Skeletal muscle tissue (tissue), 4 donors: ENCODE results near the gene ZNFX1. TPM values are rescaled to one million over a fixed set of nuclear protein-coding genes. Genes with fewer than 3 reads are reported as not detected.

Experiments used
- H3K27ac ChIP-seq: one replicate; pipeline ENCODE4 v1.7.0; 2013; ENCODE audit warnings: mild to moderate bottlenecking, low read depth, low read length, inconsistent platforms
- H3K27me3 ChIP-seq, 3 donors: one replicate each; pipeline ENCODE4 v1.7.0; 2013; ENCODE audit warnings: low read length in 3 of 3; ENCODE audit not compliant: control insufficient read depth in 3 of 3, insufficient read depth in 3 of 3
- H3K36me3 ChIP-seq, 3 donors: one replicate each; pipeline ENCODE4 v1.7.0; 2013; ENCODE audit warnings: low read length in 3 of 3; ENCODE audit not compliant: control insufficient read depth in 3 of 3, insufficient read depth in 3 of 3
- H3K4me1 ChIP-seq, 3 donors: one replicate each; pipeline ENCODE4 v1.7.0; 2013; ENCODE audit warnings: low read length in 3 of 3, mild to moderate bottlenecking in 3 of 3; ENCODE audit not compliant: control insufficient read depth in 3 of 3, insufficient read depth in 3 of 3
- H3K4me3 ChIP-seq, 3 donors: one replicate each; pipeline ENCODE4 v1.7.0; 2013; ENCODE audit warnings: low read length in 3 of 3
- H3K9ac ChIP-seq, 3 donors: one replicate each; pipeline ENCODE4 v1.7.0; 2013; ENCODE audit warnings: low read length in 3 of 3, mild to moderate bottlenecking in 3 of 3, moderate library complexity in 2 of 3, low read depth in 1 of 3
- H3K9me3 ChIP-seq, 3 donors: one replicate each; pipeline ENCODE4 v1.7.0; 2013; ENCODE audit warnings: low read length in 3 of 3; ENCODE audit not compliant: control insufficient read depth in 3 of 3
- total RNA-seq: library from RNA; depleted of rRNA; stranded (reverse); fragments of >200 nt; gene quantifications from one replicate; pipeline ENCODE4 v1.2.3, GENCODE V29; 2014
- donor health status: Osteomylitis.

ZNFX1 gene
- total RNA-seq, 1 donor from 2014 or later = 13.6 TPM

DNA sequence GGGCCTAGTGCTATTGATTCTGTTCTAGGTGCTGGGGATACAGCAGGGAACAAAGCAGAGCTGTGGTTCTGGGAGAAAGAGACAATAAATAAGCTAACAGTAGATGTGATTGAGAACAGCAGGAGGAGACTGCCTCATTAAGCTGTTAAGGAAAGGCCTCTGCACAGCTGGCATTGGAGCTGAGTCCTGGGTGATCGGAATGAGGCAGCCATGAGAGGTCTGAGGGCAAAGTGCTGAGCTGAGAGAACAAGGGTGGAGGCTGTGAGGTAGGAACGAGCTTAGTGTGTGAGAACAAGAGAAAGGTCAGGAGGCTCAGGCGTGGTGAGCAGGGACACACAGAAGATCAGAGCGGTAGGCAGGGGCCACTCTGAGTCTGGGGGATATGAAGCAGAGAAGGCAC is 40.3 kb downstream of the ZNFX1 start:
- Histone ChIP-seq H3K27me3 (no peaks in the 10 kb centered on the region), H3K9me3 (no peaks in the 10 kb centered on the region), H3K9ac (no peak overlapping the region), H3K27ac (no peak overlapping the region), H3K4me3 (no peak overlapping the region), H3K36me3 (peaks cover 67 to 78% (median 71%) of the 10 kb centered on the region in 3 donors), H3K4me1 (no peaks in the 10 kb centered on the region)

DNA sequence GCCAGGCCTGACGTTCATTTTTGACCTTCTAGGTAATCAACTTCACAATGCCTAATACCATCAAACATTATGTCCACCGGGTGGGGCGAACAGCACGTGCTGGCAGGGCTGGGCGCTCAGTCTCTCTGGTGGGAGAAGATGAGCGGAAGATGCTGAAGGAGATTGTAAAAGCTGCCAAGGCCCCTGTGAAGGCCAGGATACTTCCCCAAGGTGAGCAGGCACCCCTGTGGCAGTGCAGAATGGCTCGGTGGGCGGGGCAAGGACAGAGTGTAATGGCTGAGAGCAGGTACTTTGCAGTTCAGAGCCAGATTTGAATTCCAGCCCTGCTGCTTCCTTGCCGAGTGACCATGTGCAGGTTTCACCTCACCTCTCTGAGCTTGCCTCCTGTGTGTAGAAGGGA is 41.6 kb downstream of the ZNFX1 start:
- H3K9me3 ChIP-seq = no peaks in the 10 kb centered on the region
- no peak overlapping the region for H3K9ac ChIP-seq
- H3K27me3 ChIP-seq = no peaks in the 10 kb centered on the region
- no peak overlapping the region for H3K4me3 ChIP-seq
- H3K4me1 ChIP-seq = no peaks in the 10 kb centered on the region
- H3K27ac ChIP-seq = no peak overlapping the region
- peaks cover 65 to 75% (median 67%) of the 10 kb centered on the region in 3 donors for H3K36me3 ChIP-seq

DNA sequence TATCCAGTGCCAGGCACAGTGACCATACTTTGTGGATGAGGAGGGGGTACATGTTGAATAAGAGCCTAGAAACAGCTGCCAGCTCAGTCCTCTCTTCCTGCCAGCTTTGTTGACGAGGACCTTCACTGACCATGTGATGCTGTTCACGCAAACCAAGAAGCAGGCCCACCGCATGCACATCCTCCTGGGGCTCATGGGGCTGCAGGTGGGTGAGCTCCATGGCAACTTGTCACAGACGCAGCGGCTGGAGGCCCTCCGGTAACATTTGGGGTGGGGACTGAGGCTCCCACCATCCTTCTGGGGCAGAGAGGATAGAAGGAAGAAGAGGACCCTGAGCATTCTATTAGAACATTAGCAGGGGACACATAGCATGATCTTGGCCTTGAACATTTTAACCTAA is 43.0 kb downstream of the ZNFX1 start:
- no peaks in the 10 kb centered on the region for H3K9me3 ChIP-seq
- peaks cover 73 to 81% (median 78%) of the 10 kb centered on the region in 3 donors for H3K36me3 ChIP-seq
- no peaks in the 10 kb centered on the region for H3K27me3 ChIP-seq
- H3K9ac ChIP-seq = no peak overlapping the region
- H3K27ac ChIP-seq = no peak overlapping the region
- no peak overlapping the region for H3K4me3 ChIP-seq
- H3K4me1 ChIP-seq = no peaks in the 10 kb centered on the region

DNA sequence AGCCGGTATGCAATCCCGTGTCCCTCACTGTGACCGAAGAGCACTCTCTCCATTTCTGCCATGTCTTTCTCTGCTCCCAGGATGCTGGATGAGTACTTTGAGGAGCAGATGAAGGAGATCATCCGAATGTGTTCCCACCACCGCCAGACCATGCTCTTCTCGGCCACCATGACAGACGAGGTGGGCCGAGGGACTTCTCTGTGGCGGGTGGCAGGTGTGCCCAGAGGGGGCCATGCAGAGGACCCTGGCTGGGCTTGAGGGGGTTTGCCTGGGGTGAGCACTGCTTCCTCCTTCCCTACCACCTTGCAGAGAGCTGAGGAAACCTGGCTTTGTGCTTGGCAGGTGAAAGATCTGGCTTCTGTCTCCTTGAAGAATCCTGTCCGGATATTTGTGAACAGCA is 44.6 kb downstream of the ZNFX1 start:
- no peak overlapping the region for H3K4me3 ChIP-seq
- H3K27ac ChIP-seq = no peak overlapping the region
- H3K9me3 ChIP-seq = no peaks in the 10 kb centered on the region
- H3K27me3 ChIP-seq = no peaks in the 10 kb centered on the region
- H3K36me3 ChIP-seq = peaks cover 69 to 76% (median 74%) of the 10 kb centered on the region in 3 donors
- H3K9ac ChIP-seq = no peak overlapping the region
- no peaks in the 10 kb centered on the region for H3K4me1 ChIP-seq

DNA sequence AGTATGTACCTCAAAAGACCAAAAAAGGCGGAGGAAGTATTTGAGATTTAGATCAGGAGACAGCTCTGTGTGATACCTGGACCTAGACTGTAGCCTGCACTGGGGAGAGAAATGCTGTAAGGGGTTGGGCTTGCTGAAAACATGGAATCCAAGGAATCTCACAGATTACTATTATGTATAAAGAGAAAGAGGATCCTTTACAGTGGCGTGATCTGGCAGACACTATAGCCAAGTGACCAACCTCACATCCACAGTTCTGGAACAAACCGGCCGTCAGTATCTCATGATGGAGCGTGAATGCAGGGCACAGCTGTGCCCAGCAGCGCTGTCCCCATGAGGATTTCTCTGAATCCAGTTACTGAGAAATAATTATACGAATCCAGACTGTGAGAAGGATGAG is 46.4 kb downstream of the ZNFX1 start:
- H3K4me3 ChIP-seq = no peak overlapping the region
- no peak overlapping the region for H3K9ac ChIP-seq
- H3K27ac ChIP-seq = no peak overlapping the region
- H3K36me3 ChIP-seq = peaks cover 66 to 70% (median 67%) of the 10 kb centered on the region in 3 donors
- no peaks in the 10 kb centered on the region for H3K27me3 ChIP-seq
- H3K9me3 ChIP-seq = no peaks in the 10 kb centered on the region
- H3K4me1 ChIP-seq = no peaks in the 10 kb centered on the region

DNA sequence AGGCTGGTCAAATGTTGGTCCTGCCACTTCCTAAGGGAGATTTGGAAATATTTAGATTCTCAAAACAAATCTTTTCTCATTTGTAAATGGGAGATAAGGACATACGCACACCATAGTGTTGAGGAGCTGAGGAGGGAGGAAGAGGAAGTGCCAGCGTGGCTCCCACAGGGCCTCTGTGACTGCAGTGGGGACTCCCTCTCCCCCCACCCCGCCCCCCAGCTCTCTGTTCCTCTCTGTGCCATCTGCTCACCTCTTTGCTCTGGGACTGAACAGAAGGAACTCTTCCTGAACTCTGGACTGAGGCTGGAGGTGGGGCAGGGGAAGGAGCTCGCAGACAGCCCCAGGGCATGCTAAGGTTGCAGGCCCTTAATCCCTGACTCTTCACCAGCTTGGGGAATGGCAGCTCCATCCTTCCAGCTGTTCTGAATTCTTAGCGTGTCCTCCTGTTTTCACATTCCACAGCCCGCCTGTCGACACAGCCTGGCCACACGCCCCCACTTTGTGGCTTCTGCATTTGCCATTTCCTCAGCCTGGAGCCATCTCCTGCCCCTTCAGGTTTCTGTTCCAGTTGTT is 47.2 kb downstream of the ZNFX1 start:
- no peak overlapping the region for H3K27ac ChIP-seq

DNA sequence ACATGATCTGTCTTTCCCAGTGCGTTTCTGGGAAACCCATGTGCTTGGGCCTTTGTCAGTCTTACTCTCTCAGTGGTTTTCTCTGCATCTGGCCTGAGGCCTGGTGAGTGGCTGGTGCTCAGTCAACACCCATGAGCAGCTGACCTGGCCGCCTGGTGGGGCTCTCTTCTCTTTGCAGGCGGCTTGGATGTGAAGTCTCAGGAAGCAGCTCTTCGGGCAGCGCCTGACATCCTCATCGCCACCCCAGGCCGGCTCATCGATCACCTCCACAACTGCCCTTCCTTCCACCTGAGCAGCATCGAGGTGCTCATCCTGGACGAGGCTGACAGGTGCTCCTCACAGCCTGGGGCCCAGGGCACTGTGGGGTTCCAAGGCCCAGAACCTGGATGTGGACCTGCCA is 47.8 kb downstream of the ZNFX1 start:
- Histone ChIP-seq H3K9me3 (no peaks in the 10 kb centered on the region), H3K4me1 (no peaks in the 10 kb centered on the region), H3K9ac (peak overlapping the region in 1 of 3 donors; percentile 8), H3K36me3 (peaks cover 66 to 72% (median 68%) of the 10 kb centered on the region in 3 donors), H3K27ac (no peak overlapping the region), H3K4me3 (no peak overlapping the region), H3K27me3 (no peaks in the 10 kb centered on the region)

More for the DNA sequence above, 47.2 kb downstream of the ZNFX1 start:
- H3K36me3 ChIP-seq = peaks cover 68 to 73% (median 69%) of the 10 kb centered on the region in 3 donors
- no peaks in the 10 kb centered on the region for H3K9me3 ChIP-seq
- H3K9ac ChIP-seq = peak overlapping the region in 1 of 3 donors; percentile 40
- no peaks in the 10 kb centered on the region for H3K27me3 ChIP-seq
- no peak overlapping the region for H3K4me3 ChIP-seq
- no peaks in the 10 kb centered on the region for H3K4me1 ChIP-seq

DNA sequence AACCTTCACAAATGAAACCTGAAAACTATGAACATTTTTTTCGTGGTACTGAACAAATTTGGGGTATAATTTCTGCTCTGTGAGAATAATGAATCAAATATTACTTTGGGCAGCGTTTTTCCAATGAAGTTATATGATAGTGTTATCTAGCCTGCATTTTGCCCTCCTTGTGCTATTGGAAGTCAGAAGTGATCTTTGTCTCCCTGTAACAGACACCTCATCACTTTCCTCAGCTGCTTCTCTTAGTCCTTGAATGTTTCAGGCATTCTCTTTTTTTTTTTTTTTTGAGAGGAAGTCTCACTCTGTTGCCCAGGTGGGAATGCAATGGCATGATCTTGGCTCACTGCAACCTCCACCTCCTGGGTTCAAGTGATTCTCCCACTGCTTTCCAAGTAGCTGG is 48.5 kb downstream of the ZNFX1 start:
- Histone ChIP-seq H3K36me3 (peaks cover 66 to 72% (median 68%) of the 10 kb centered on the region in 3 donors), H3K27ac (no peak overlapping the region), H3K4me1 (no peaks in the 10 kb centered on the region), H3K4me3 (no peak overlapping the region), H3K9me3 (no peaks in the 10 kb centered on the region), H3K27me3 (no peaks in the 10 kb centered on the region), H3K9ac (no peak overlapping the region)

DNA sequence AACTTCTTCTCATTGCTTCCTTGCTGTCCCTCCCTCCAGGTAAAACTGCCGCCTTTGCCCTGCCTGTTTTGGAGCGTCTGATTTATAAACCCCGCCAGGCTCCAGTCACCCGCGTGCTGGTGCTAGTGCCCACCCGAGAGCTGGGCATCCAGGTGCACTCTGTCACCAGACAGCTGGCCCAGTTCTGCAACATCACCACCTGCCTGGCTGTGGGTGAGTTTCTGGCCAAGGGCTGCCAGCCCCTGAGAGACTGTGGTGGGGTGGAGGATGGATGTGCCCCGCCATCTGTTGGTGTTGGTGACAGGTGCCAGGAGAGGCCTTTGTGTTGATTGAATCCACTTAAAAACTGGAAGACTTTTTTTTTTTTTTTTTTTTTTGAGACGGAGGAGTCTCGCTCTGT is 49.2 kb downstream of the ZNFX1 start:
- Histone ChIP-seq H3K9me3 (no peaks in the 10 kb centered on the region), H3K27ac (no peak overlapping the region), H3K27me3 (no peaks in the 10 kb centered on the region), H3K9ac (no peak overlapping the region), H3K4me3 (no peak overlapping the region), H3K4me1 (no peaks in the 10 kb centered on the region), H3K36me3 (peaks cover 66 to 71% (median 68%) of the 10 kb centered on the region in 3 donors)

DNA sequence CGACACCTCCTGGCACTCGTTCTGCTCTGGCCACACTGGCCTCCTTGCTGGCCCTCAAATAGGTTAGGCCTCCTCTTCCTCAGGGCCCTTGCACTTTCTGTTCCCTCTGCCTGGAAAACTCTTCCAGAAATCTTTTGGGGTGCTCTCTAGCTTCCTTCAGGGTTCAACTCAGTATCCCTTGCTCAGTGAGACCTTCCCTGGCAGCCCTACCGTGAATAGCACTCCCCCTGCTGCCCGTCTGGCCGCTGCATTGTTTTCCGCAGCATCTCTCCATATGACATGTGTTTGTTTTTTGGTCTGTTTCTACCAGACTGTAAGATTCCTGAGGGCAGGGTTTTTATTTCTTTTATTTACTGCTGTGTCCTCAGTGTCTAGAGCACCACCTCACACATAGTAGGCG is 52.0 kb downstream of the ZNFX1 start:
- H3K36me3 ChIP-seq = peaks cover 58 to 69% (median 59%) of the 10 kb centered on the region in 3 donors
- no peaks in the 10 kb centered on the region for H3K9me3 ChIP-seq
- no peaks in the 10 kb centered on the region for H3K4me1 ChIP-seq
- H3K4me3 ChIP-seq = no peak overlapping the region
- no peak overlapping the region for H3K27ac ChIP-seq
- H3K9ac ChIP-seq = no peak overlapping the region
- H3K27me3 ChIP-seq = no peaks in the 10 kb centered on the region
